Activated CD4-positive, alpha-beta T cell treated with anti-CD3 and anti-CD28 coated beads for 36 hours (primary cell): ENCODE results near the gene IFIT2. TPM values are rescaled to one million over a fixed set of nuclear protein-coding genes. Genes with fewer than 3 reads are reported as not detected.

Source experiments
- ATAC-seq: fragments of 200-7000 bp; cut with Tn5 transposase; one replicate; pipeline ENCODE4 v1.10.0; 2021; ENCODE audit warnings: mild to moderate bottlenecking, moderate library complexity
- CTCF ChIA-PET: fragments of 350-600 bp; sonication (Branson Sonifier 250); formaldehyde crosslinking; loops from one replicate; lab custom pipeline; 2021; ENCODE audit warnings: antibody characterized with exemption; lab: Charles Lee
- POLR2A ChIA-PET: fragments of 350-600 bp; sonication (Branson Sonifier 250); formaldehyde crosslinking; loops from one replicate; lab custom pipeline; 2021; ENCODE audit warnings: antibody characterized with exemption, inconsistent platforms; lab: Charles Lee
- DNase-seq: peaks from one replicate; pipeline ENCODE4 v3.0.0-alpha.2; 2020
- H3K27ac Mint-ChIP-seq: one replicate; pipeline ENCODE4 v1.8.0; 2021; ENCODE audit warnings: mixed read lengths
- H3K27me3 Mint-ChIP-seq: one replicate; pipeline ENCODE4 v1.8.0; 2021; ENCODE audit warnings: mixed read lengths
- H3K36me3 Mint-ChIP-seq: one replicate; pipeline ENCODE4 v1.8.0; 2021; ENCODE audit warnings: low read depth, mixed read lengths
- H3K4me1 Mint-ChIP-seq: one replicate; pipeline ENCODE4 v1.8.0; 2021; ENCODE audit warnings: mixed read lengths
- H3K4me3 Mint-ChIP-seq: one replicate; pipeline ENCODE4 v1.8.0; 2021; ENCODE audit warnings: mild to moderate bottlenecking, moderate library complexity, mixed read lengths
- H3K9me3 Mint-ChIP-seq: one replicate; pipeline ENCODE4 v1.8.0; 2021; ENCODE audit warnings: low read depth, mixed read lengths
- intact Hi-C, 2 experiments: fragments of 100-400 bp; cut with DNase I in 1 of 2; cut with micrococcal nuclease in 1 of 2; formaldehyde crosslinking; loops; one replicate each; pipeline versions ENCODE4 v1.14.2 to v1.15.1; 2022 to 2024; cut with DNase I, micrococcal nuclease
- total RNA-seq, 2 experiments: library from RNA; stranded (reverse); gene quantifications; one replicate each; pipeline ENCODE4 v1.2.3, GENCODE V29; 2021

Gene IFIT2
- total RNA-seq, 2 experiments from 2014 or later = 38.2 to 43.5 TPM

DNA sequence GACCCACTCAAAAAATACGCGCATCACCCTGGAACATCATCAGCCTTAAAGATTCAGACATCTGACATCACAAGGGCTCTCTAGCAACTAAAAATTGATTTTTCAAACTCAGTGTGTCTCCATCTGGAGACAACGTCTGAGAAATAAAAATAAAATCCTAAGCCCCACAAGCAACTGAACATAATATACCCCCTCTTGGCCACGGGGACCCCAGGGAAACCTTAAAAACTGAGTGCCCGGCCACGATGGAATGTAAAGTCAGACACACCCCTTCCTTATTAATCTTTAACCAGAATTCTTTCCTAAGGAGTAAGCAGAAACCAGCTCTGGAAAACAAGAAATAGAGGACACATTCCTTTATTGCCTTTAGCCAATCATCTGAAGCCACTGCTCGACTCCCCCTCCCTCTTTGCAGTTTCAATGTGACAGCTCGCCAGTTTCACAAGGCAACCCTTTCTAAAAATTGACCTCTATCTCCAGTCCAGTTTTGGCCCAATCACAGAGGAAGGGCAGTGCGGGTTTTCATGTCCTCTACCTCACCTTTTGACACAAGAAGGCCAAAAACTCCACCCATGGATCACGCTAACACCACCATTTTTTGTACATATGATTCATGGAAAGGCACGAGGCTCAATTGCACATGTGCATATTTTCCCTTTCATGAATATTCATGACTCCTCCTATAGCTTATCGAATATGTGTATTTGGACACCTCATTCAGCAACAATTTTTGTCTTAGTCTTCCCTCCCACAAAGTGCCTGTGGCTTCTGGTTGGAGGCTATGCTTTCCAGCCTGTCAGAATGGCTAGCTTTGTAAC, 50.1 kb downstream of the IFIT2 start:
- Mint-ChIP-seq H3K4me1 (peaks cover 28% of the 10 kb centered on the region), H3K36me3 (peaks cover 2% of the 10 kb centered on the region), H3K4me3 (no peak overlapping the region), H3K9me3 (peaks cover 5% of the 10 kb centered on the region), H3K27ac (no peak overlapping the region), H3K27me3 (peaks cover 13% of the 10 kb centered on the region)
- ChIA-PET POLR2A (interaction anchor here (1.1 kb wide), 1 partner anchor 20 kb away, joined by 4 read pairs; no protein-coding TSS in a partner anchor), CTCF (interaction anchor here (2.2 kb wide), 1 partner anchor 17 kb away, joined by 8 read pairs; no protein-coding TSS in a partner anchor)
- ATAC-seq (no peak), DNase-seq (no peak)
- intact Hi-C loops = loop anchor here in 1 of 2 experiments (1.0 kb wide), 1 partner anchor 20 kb away; no protein-coding TSS in a partner anchor

DNA sequence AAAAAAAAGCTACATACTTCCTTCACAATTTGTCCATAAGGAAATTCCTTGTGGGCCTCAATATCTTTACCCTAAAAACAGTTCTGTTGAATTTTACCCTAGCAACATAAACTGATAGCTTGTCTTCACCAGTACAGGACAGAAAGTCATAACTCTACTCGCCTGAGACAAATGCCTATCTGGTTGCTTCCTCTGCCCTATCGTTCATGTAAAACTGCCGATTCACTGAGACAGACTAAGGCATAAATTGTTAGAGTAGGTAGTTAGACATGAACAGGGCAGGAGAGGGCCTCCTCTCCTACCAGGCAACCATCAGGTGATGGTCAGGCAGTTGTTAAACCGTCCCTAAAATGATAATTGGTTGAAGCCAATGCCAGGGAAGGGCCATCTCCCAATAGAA, 51.0 kb downstream of the IFIT2 start:
- CTCF ChIA-PET = interaction anchor here (0.6 to 2.2 kb wide), 2 partner anchors 17 to 63 kb away, joined by 3 to 8 read pairs; no protein-coding TSS in a partner anchor
- Mint-ChIP-seq H3K27ac (no peak overlapping the region), H3K9me3 (peaks cover 5% of the 10 kb centered on the region), H3K4me1 (peaks cover 25% of the 10 kb centered on the region), H3K36me3 (peaks cover 2% of the 10 kb centered on the region), H3K27me3 (peaks cover 13% of the 10 kb centered on the region), H3K4me3 (no peak overlapping the region)
- no peak for DNase-seq
- no peak for ATAC-seq
- POLR2A ChIA-PET = no interaction called here
- intact Hi-C loops = no loop called here

DNA sequence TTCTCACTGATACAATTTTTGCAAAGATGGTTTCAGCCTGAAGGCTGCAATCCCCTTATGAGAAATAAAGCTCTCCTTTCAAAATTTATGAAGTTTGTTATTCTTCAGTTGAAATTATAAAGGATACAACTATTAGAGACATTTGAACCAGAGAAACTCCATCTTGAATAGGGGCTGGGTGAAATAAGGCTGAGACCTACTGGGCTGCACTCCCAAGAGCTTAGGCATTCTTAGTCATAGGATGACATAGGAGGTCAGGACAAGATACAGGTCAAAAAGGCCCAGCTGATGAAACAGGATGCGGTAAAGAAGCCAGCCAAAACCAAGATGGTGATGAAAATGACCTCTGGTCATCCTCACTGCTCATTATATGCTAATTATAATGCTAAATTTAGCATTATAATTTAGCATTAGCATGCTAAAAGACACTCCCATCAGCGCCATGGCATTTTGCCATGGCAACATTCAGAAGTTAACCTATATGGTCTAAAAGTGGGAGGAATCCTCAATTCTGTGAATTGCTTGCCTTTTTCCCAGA, 53.6 kb downstream of the IFIT2 start:
- intact Hi-C loops = no loop called here
- Mint-ChIP-seq H3K4me1 (peaks cover 19% of the 10 kb centered on the region), H3K9me3 (peaks cover 5% of the 10 kb centered on the region), H3K4me3 (no peak overlapping the region), H3K27ac (no peak overlapping the region), H3K36me3 (peaks cover 2% of the 10 kb centered on the region), H3K27me3 (peaks cover 8% of the 10 kb centered on the region)
- ChIA-PET CTCF (interaction anchor here (1.3 kb wide), 1 partner anchor 12 kb away, joined by 5 read pairs; no protein-coding TSS in a partner anchor), POLR2A (no interaction called here)
- DNase-seq = no peak
- ATAC-seq = no peak

GRCh38 chr10:89357096-89357495, 55.2 kb downstream of the IFIT2 start:
- no peak overlapping the region for H3K4me3 Mint-ChIP-seq
- H3K9me3 Mint-ChIP-seq = peaks cover 5% of the 10 kb centered on the region
- intact Hi-C loops = no loop called here
- peaks cover 9% of the 10 kb centered on the region for H3K27me3 Mint-ChIP-seq
- H3K36me3 Mint-ChIP-seq = peaks cover 2% of the 10 kb centered on the region
- no peak for ATAC-seq
- ChIA-PET CTCF (interaction anchor here (0.9 kb wide), 1 partner anchor 8 kb away, joined by 4 read pairs; no protein-coding TSS in a partner anchor), POLR2A (no interaction called here)
- H3K4me1 Mint-ChIP-seq = peaks cover 3% of the 10 kb centered on the region
- no peak for DNase-seq
- no peak overlapping the region for H3K27ac Mint-ChIP-seq

- POLR2A ChIA-PET = no interaction called here
- Mint-ChIP-seq H3K27ac (no peak overlapping the region), H3K9me3 (peaks cover 5% of the 10 kb centered on the region), H3K4me3 (no peak overlapping the region), H3K4me1 (peaks cover 2% of the 10 kb centered on the region), H3K36me3 (peaks cover 2% of the 10 kb centered on the region), H3K27me3 (peaks cover 7% of the 10 kb centered on the region)
- CTCF ChIA-PET = no interaction called here
- DNase-seq (no peak), ATAC-seq (no peak)
- intact Hi-C loops = no loop called here
Observed at GRCh38 chr10:89357975-89358374, 56.1 kb downstream of the IFIT2 start.

Other genes starting within 250 kb of the IFIT2 start
- gene CH25H, start 94.7 kb upstream of the IFIT2 start, total RNA-seq = not detected
- gene LIPA, start 50.3 kb upstream of the IFIT2 start, total RNA-seq = 10 to 100 TPM; 17.0 to 22.1 TPM
- gene IFIT3, start 26.0 kb downstream of the IFIT2 start, total RNA-seq = 10 to 100 TPM; 19.2 to 21.1 TPM
- gene IFIT1B, start 76.0 kb downstream of the IFIT2 start, total RNA-seq = not detected
- 1 to 10 TPM; 5.9 to 6.5 TPM for gene IFIT1, start 90.6 kb downstream of the IFIT2 start, total RNA-seq
- gene IFIT5, start 112.5 kb downstream of the IFIT2 start, total RNA-seq = 10 to 100 TPM; 14.4 to 14.9 TPM
- not detected for gene SLC16A12, start 233.5 kb downstream of the IFIT2 start, total RNA-seq